KG1 (cell line): ENCODE measurements around the gene CALD1.

Experiments used
- DNase-seq: peaks from one replicate; lab custom pipeline; 2025; lab: John Stamatoyannopoulos, UW

The CALD1 gene

GRCh38 chr7:134894928-134895327 lies 115.5 kb downstream of the CALD1 start:
- no peak for DNase-seq

GRCh38 chr7:134896073-134896472 lies 116.6 kb downstream of the CALD1 start:
- DNase-seq = no peak

DNA sequence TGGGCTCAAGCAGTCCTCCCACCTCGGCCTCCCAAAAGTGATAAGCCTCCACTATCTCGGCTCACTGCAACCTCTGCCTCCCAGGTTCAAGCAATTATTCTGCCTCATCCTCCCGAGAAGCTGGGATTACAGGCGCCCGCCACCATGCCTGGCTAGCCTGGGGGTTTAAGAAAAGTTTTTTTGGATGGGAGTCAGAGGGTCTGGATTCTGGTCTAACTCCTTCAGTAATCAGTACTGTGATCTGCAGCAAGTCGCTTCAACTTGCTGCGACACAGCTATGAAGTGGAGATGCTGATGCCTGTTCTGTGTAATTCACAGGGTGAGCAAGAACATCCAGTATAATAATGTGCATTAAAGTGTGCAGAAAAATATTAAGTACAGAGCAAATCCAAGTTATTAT lies 118.5 kb downstream of the CALD1 start:
- DNase-seq = no peak

GRCh38 chr7:134899729-134900128 lies 120.3 kb downstream of the CALD1 start:
- DNase-seq = no peak

- no peak for DNase-seq
Observed at GRCh38 chr7:134900166-134900982, 120.9 kb downstream of the CALD1 start.

GRCh38 chr7:134901389-134902020 lies 122.1 kb downstream of the CALD1 start:
- DNase-seq = no peak

GRCh38 chr7:134902058-134902457 lies 122.6 kb downstream of the CALD1 start:
- no peak for DNase-seq

GRCh38 chr7:134903073-134903790 lies 123.8 kb downstream of the CALD1 start:
- DNase-seq = no peak

DNA sequence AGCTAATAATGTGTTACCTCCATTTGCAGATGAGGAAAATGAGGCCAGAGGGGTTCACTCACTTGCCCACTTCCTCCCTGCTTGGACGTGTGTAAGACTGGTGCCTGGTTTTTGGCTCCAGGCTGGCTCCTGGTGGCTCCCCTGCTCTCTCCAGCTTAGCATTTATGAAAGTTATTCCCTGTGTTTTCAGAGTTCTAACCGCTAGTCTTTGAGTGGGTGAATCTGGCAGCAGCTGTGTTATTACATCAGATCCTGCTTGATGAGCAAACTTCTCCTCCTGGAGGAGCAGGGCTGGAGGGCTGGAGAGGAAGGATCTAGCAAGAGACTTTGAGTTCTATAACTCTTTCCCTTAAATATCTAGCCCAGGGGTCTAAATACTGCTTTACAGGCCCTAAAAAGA lies 125.9 kb downstream of the CALD1 start:
- no peak for DNase-seq

- DNase-seq = no peak
Observed at GRCh38 chr7:134907000-134907399, 127.6 kb downstream of the CALD1 start.

DNA sequence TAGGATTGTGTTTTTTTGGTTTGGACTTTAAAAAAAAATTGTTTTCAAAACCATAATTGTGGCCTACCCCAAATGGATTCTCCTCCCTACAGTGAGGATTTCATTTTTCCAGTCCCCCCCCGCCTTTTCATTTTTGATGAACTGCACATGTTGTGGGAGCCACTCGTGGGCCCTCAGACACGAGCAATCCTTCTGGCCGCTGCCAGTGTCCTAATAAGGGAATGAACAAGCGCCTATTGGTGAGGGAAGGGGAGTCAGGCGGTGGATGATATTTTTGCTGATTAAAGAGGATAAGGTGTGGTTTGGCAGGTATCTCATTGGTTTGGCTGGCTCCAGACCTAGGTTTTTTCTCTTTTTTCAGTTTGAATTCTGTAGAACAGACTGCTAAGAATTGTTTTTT lies 128.2 kb downstream of the CALD1 start:
- no peak for DNase-seq

DNA sequence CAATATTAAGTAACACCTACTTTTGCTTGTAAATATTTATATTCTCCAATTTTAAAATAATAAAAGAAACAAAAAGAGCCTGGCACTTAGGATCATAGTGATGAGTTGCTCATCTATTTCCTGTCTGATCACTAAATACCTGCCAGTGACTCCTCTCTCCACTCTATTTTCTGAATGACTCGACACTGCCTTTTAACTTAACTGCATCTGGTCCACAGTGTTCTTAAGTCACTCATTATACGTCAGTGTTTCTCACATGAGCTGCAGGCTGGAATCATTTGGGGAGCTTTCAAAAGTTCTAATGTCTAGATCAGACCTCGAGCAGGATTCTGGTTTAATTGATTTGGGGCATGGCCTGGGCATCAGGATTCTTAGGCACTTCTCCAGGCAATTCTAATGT lies 128.9 kb downstream of the CALD1 start:
- no peak for DNase-seq

DNA sequence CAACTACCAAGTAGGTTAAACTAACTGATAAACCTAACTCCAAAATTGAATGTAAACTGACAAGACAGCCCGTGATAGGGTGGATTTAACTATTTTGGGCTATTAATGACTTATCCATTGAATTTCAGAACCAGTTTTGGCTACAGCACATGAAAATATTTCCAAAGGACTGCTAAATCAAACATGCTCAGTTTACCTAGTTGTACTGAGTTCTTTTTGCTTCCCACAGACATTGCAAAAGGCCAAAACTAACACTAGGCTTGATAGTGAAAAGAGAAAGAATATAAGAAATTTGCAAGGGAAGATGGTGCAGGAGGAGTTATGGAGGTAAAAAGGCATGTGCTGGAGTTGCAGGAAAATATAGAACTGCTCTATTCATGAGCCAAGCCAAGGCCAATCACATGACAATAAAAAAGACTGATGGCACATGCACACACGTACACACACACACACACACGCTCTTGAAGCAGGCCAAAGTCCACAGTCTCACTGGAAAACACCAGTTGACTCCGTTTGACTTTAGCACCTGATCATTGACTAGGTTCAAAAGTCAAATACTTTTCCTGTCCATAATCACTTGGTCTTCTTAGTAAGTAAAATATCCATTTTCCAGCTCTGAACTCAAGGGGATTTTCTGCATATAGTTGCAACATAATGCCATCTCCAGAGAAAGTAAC lies 130.9 kb downstream of the CALD1 start:
- no peak for DNase-seq

DNA sequence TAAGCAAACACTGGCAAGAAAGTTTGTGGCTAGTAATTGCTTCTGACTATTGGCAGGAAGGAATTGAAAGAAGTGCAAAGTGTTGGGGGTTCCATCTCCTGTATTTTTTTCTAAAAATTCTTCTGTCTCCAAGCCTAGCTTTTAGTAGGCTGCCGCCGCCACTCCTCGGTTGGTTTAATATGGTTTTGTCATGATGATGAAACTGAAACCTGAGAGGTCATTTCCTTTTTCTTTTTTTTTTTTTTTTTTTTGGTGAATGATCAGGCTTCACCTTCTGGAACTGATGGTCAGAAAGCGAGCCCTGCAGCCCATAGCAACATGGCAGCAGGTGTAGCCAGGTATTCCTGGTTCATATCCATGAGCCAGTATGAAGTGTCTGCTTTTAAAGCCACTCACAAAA lies 131.5 kb downstream of the CALD1 start:
- no peak for DNase-seq

DNA sequence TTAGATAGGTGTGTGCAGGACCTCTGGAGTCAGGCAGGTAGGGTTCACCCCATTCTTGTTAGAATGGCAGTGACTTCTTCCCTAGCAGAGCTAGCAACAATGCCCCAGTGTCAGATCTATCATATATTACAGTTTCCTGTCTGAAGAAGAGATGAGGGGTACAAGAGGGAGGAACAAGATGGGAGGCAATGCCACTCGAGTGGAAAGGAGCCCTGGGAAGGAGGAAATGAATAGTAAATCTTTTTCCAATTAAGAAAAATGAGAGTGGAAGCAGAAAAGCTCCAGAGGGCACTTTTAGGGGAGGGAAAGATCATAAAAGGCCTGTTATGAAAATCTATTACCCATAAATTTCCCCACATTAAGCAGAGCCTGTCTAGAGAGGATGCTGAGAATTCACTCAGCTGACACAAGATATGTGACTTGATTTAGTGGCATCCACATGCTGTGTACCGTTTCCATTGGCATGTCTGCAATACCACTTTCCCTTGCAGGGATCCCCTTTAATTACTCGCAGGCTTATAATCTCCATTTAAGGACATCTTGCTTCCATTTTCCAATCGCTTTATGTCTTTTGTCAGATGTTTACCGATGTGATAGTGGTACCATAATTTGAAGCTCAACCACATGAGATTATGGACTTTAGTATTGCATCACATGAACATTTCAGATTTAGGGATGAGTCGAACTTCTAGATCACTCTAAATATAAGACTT lies 136.9 kb downstream of the CALD1 start:
- no peak for DNase-seq

- no peak for DNase-seq
Observed at GRCh38 chr7:134919240-134919641, 139.8 kb downstream of the CALD1 start.

GRCh38 chr7:134920026-134920753 lies 140.8 kb downstream of the CALD1 start:
- no peak for DNase-seq

DNA sequence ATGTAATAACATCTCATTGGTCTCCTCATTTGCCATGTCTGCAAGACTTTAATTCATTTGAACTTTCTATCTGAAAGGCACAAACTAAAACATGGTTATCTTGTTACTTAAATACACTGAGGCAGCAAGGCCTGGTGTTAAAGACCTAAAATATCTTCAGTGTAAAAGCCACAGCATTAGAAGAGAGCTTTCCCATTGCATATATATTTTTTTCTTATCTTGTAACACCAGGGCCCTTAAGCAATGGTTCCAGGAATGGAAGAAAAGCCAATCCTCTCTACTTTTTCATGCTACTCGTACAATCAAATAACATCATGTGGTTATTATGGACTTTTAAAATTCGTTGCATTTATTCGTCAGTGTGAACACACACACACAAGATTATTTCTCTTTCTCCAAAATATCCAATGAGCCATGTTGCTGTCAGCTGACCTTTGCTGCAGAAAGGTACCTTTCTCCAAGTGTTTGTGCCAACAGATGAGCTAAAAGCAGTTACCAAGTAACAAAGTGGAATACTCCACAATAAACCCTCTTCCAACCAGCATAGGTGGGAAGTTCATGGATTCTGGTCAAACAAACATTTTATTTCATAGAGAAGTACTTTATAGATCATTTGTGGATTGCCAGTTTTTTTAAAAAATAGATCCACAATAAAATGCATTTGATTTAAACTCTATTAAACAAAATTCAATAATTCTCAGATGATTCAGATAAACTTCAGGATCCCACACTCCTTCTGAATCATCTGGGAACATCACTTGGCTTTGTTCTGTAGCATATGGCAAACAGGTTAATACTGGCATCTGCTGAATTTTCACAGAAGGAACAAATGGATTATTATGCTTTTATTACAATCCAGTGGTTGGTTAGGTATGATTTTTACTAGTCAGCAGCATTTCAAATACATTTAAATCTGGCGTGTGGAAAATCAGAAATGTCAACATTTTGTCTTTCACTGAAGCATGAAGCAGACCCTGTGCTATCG lies 143.6 kb downstream of the CALD1 start:
- DNase-seq = no peak

- DNase-seq = no peak
Observed at GRCh38 chr7:134925766-134926165, 146.3 kb downstream of the CALD1 start.

- DNase-seq = no peak
Observed at GRCh38 chr7:134926396-134926795, 147.0 kb downstream of the CALD1 start.
